H1 (cell line): ENCODE data around the gene EDN1. TPM values are rescaled to one million over a fixed set of nuclear protein-coding genes. Genes with fewer than 3 reads are reported as not detected.
A peak's percentile ranks its signal among the peaks of the same experiment; 100 is the strongest.

ENCODE experiments used
- CTCF ChIA-PET: fragments of 300-600 bp; sonication (Branson Sonifier 250); formaldehyde crosslinking; loops from one replicate; lab custom pipeline; 2021; ENCODE audit not compliant: partially characterized antibody; lab: Charles Lee
- POLR2A ChIA-PET: fragments of 300-600 bp; sonication (Branson Sonifier 250); formaldehyde crosslinking; loops from one replicate; lab custom pipeline; 2021; ENCODE audit warnings: inconsistent platforms; ENCODE audit not compliant: partially characterized antibody; lab: Charles Lee
- DNase-seq, 2 experiments: peaks; one replicate each; pipeline versions ENCODE4 v3.0.0 to v3.0.0-alpha.2; 2010 to 2022; ENCODE audit warnings: low spot score in 2 of 2, low read depth in 1 of 2, mixed read lengths in 1 of 2
- FAIRE-seq: peaks from 2 replicates; lab custom pipeline; 2011; peaks lifted over from hg19 to GRCh38; lab: Jason Lieb, UNC
- H2AFZ ChIP-seq: 2 replicates; pipeline ENCODE4 v1.8.1; 2012; ENCODE audit warnings: low read length, inconsistent platforms
- H2AK5ac ChIP-seq: 2 replicates; pipeline ENCODE4 v1.6.1; 2013; ENCODE audit warnings: low read depth, low read length
- H2BK120ac ChIP-seq: replicated peaks from 2 replicates; pipeline ENCODE3; 2013; ENCODE audit warnings: low read depth, low read length, inconsistent platforms
- H2BK12ac ChIP-seq: 2 replicates; pipeline ENCODE4 v1.6.1; 2013; ENCODE audit warnings: low read depth, low read length
- H2BK15ac ChIP-seq: 2 replicates; pipeline ENCODE4 v1.6.1; 2013; ENCODE audit warnings: low read length
- H2BK20ac ChIP-seq: 2 replicates; pipeline ENCODE4 v1.6.1; 2013; ENCODE audit warnings: low read length
- H2BK5ac ChIP-seq: 2 replicates; pipeline ENCODE4 v1.6.1; 2013; ENCODE audit warnings: low read depth, low read length
- H3K14ac ChIP-seq: 2 replicates; pipeline ENCODE4 v1.6.1; 2013; ENCODE audit warnings: inconsistent platforms; ENCODE audit not compliant: insufficient read length
- H3K18ac ChIP-seq: 2 replicates; pipeline ENCODE4 v1.6.1; 2013; ENCODE audit warnings: low read length; ENCODE audit errors: extremely low read depth
- H3K23ac ChIP-seq: 2 replicates; pipeline ENCODE4 v1.6.1; 2013; ENCODE audit warnings: inconsistent platforms; ENCODE audit not compliant: insufficient read length
- H3K23me2 ChIP-seq: 2 replicates; pipeline ENCODE4 v1.6.1; 2013; ENCODE audit warnings: low read depth, low read length
- H3K27ac ChIP-seq: 2 replicates; pipeline ENCODE4 v1.6.1; 2011; ENCODE audit warnings: low read depth, low read length, inconsistent platforms
- H3K27me3 ChIP-seq, 4 experiments: replicated peaks in 1 of 4; 1 replicate in 1 of 4; 2 replicates in 3 of 4; pipeline versions ENCODE4 v1.6.1 to v1.8.1; 2011 to 2013; ENCODE audit warnings: low read length in 3 of 4, mild to moderate bottlenecking in 3 of 4, inconsistent platforms in 2 of 4, mixed read lengths in 2 of 4, moderate library complexity in 1 of 4; ENCODE audit not compliant: control insufficient read depth in 3 of 4, insufficient read depth in 3 of 4; ENCODE audit errors: extremely low read depth in 1 of 4
- H3K36me3 ChIP-seq, 4 experiments: 2 replicates each; pipeline versions ENCODE4 v1.6.1 to v1.8.1; 2011 to 2013; ENCODE audit warnings: mild to moderate bottlenecking in 4 of 4, low read length in 3 of 4, moderate library complexity in 2 of 4, control low read depth in 1 of 4, inconsistent platforms in 1 of 4; ENCODE audit not compliant: insufficient read depth in 4 of 4, control insufficient read depth in 2 of 4
- H3K4ac ChIP-seq: replicated peaks from 2 replicates; pipeline ENCODE3; 2013; ENCODE audit warnings: low read length, low read depth, mixed read lengths, inconsistent platforms; ENCODE audit not compliant: insufficient read length
- H3K4me1 ChIP-seq, 4 experiments: replicated peaks in 1 of 4; 1 replicate in 1 of 4; 2 replicates in 3 of 4; pipeline versions ENCODE4 v1.6.1 to v1.8.1; 2011 to 2013; ENCODE audit warnings: low read length in 3 of 4, inconsistent platforms in 2 of 4, mixed read lengths in 1 of 4; ENCODE audit not compliant: insufficient read depth in 4 of 4, control insufficient read depth in 3 of 4
- H3K4me2 ChIP-seq, 2 experiments: 2 replicates each; pipeline versions ENCODE4 v1.6.1 to v1.8.1; 2011 to 2013; ENCODE audit warnings: low read depth in 2 of 2, low read length in 2 of 2, control low read depth in 1 of 2, inconsistent platforms in 1 of 2, mild to moderate bottlenecking in 1 of 2; ENCODE audit not compliant: insufficient read depth in 1 of 2
- H3K4me3 ChIP-seq, 4 experiments: fragments of 200-600, 300-600 bp in 1 of 4; sonication (generic), shearing (Covaris generic), sonication (Bioruptor Twin) in 1 of 4; 2 replicates each; pipeline versions ENCODE4 v1.5.1 to v1.8.1; 2011 to 2016; ENCODE audit warnings: low read length in 4 of 4, low read depth in 3 of 4, control low read depth in 2 of 4, inconsistent platforms in 2 of 4, mild to moderate bottlenecking in 2 of 4, mixed read lengths in 1 of 4, moderate library complexity in 1 of 4; ENCODE audit not compliant: insufficient read depth in 2 of 4; ENCODE audit errors: extremely low read depth in 1 of 4
- H3K56ac ChIP-seq: replicated peaks from 2 replicates; pipeline ENCODE3; 2013; ENCODE audit warnings: low read depth, mild to moderate bottlenecking, mixed read lengths, low read length, inconsistent platforms; ENCODE audit not compliant: insufficient read length
- H3K79me1 ChIP-seq: 2 replicates; pipeline ENCODE4 v1.6.1; 2013; ENCODE audit warnings: low read depth, low read length, control low read depth
- H3K79me2 ChIP-seq, 2 experiments: 2 replicates each; pipeline versions ENCODE4 v1.6.1 to v1.8.1; 2012 to 2013; ENCODE audit warnings: low read length in 2 of 2, mild to moderate bottlenecking in 2 of 2, inconsistent platforms in 1 of 2; ENCODE audit not compliant: insufficient read depth in 2 of 2, control insufficient read depth in 1 of 2
- H3K9ac ChIP-seq, 4 experiments: replicated peaks in 1 of 4; 1 replicate in 1 of 4; 2 replicates in 3 of 4; pipeline versions ENCODE4 v1.6.1 to v1.8.1; 2011 to 2013; ENCODE audit warnings: low read depth in 3 of 4, low read length in 3 of 4, control low read depth in 2 of 4, mild to moderate bottlenecking in 2 of 4, moderate library complexity in 2 of 4, inconsistent platforms in 1 of 4; ENCODE audit errors: extremely low read depth in 1 of 4
- H3K9me3 ChIP-seq, 2 experiments: 2 replicates each; pipeline versions ENCODE4 v1.6.1 to v1.8.1; 2012 to 2013; ENCODE audit warnings: mild to moderate bottlenecking in 2 of 2, moderate library complexity in 2 of 2, control low read depth in 1 of 2, inconsistent platforms in 1 of 2, low read depth in 1 of 2, low read length in 1 of 2, mixed read lengths in 1 of 2; ENCODE audit not compliant: insufficient read depth in 2 of 2
- H4K20me1 ChIP-seq, 2 experiments: replicated peaks in 1 of 2; 2 replicates each; pipeline versions ENCODE3 to v1.8.1; 2011 to 2013; ENCODE audit warnings: inconsistent platforms in 2 of 2, low read length in 2 of 2, mild to moderate bottlenecking in 1 of 2; ENCODE audit not compliant: insufficient read depth in 2 of 2, control insufficient read depth in 1 of 2
- H4K5ac ChIP-seq: 2 replicates; pipeline ENCODE4 v1.6.1; 2013; ENCODE audit warnings: low read length, low read depth, mixed read lengths, inconsistent platforms; ENCODE audit not compliant: insufficient read length
- H4K8ac ChIP-seq: 2 replicates; pipeline ENCODE4 v1.8.0; 2013; ENCODE audit warnings: mild to moderate bottlenecking, moderate library complexity, low read length, inconsistent platforms; ENCODE audit not compliant: insufficient read depth; ENCODE audit errors: extremely low read depth
- H4K91ac ChIP-seq: replicated peaks from 2 replicates; pipeline ENCODE3; 2013; ENCODE audit warnings: low read length, mixed read lengths, inconsistent platforms; ENCODE audit not compliant: insufficient read length
- ATF2 ChIP-seq: IDR thresholded peaks from 2 replicates; pipeline ENCODE4 v1.6.1; 2012; ENCODE audit warnings: low read length, inconsistent platforms
- BRCA1 ChIP-seq: IDR thresholded peaks from 2 replicates; pipeline ENCODE4 v1.6.1; 2012; ENCODE audit warnings: low read depth, low read length, improper control_type of control experiment
- EGR1 ChIP-seq: IDR thresholded peaks from 2 replicates; pipeline ENCODE4 v1.6.1; 2011; ENCODE audit warnings: low read depth, low read length, borderline replicate concordance
- EP300 ChIP-seq, 2 experiments: IDR thresholded peaks; 1 replicate in 1 of 2; 2 replicates in 1 of 2; pipeline ENCODE4 v1.6.1; 2011 to 2012; ENCODE audit warnings: low read depth in 2 of 2, low read length in 2 of 2, mild to moderate bottlenecking in 2 of 2, borderline replicate concordance in 1 of 2, inconsistent platforms in 1 of 2, moderate library complexity in 1 of 2
- JUN ChIP-seq: IDR thresholded peaks from 2 replicates; pipeline ENCODE4 v1.6.1; 2011; ENCODE audit warnings: low read depth, mild to moderate bottlenecking, improper control_type of control experiment, low read length
- MAFK ChIP-seq: IDR thresholded peaks from 2 replicates; pipeline ENCODE4 v1.6.1; 2012; ENCODE audit warnings: low read depth, mild to moderate bottlenecking, improper control_type of control experiment, low read length
- SIRT6 ChIP-seq: IDR thresholded peaks from one replicate; pipeline ENCODE4 v1.7.1; 2012; ENCODE audit warnings: low read length, inconsistent platforms
- SRF ChIP-seq: IDR thresholded peaks from 2 replicates; pipeline ENCODE4 v1.6.1; 2011; ENCODE audit warnings: mild to moderate bottlenecking, low read depth, low read length, moderate library complexity
- WGBS, 2 experiments: shearing (Covaris generic) in 1 of 2; methylation state at CpG; one replicate each; pipeline versions ENCODE4 v1.1.6 to v1.1.7; 2013 to 2015; ENCODE audit warnings: low lambda C conversion rate in 2 of 2, mixed read lengths in 2 of 2, inconsistent platforms in 1 of 2, low coverage in 1 of 2, missing lambda C conversion rate in 1 of 2; ENCODE audit not compliant: insufficient replicate concordance in 2 of 2, insufficient coverage in 1 of 2, insufficient read length in 1 of 2; ENCODE audit errors: extremely low coverage in 1 of 2, missing lambda C conversion rate in 1 of 2; 5-methylcytosine and 5-hydroxymethylcytosine counted together
- polyA plus RNA-seq, 7 experiments: library from polyadenylated mRNA; depleted of rRNA in 3 of 7; stranded (reverse) in 5 of 7; unstranded in 2 of 7; fragments of >200 nt in 5 of 7; fragments of 200-250 nt in 2 of 7; gene quantifications; 1 replicate in 5 of 7; 2 replicates in 1 of 7; 4 replicates in 1 of 7; pipeline versions ENCODE4 v1.2.1 to v1.2.3, GENCODE V29; 2011 to 2013; ENCODE audit warnings: missing spikeins in 2 of 7, mixed read lengths in 2 of 7
- total RNA-seq: library from RNA; stranded (reverse); fragmentation: NEBNext Ultra II Directional; extraction: Animal tissue kit (Norgen Biotek cat#: 25700); gene quantifications from 2 replicates; pipeline ENCODE4 v1.2.1, GENCODE V29; 2021

Gene EDN1
- total and polyA plus RNA-seq, 2 of the 8 experiments (the other 6 are each of a cell fraction or from before 2014, with no cell fraction given): 0.23 to 1.1 TPM

GRCh38 chr6:12336121-12336971, 46.2 kb downstream of the EDN1 start:
- no peak overlapping the region for H3K27ac ChIP-seq
- no peaks in the 10 kb centered on the region for H3K27me3 ChIP-seq
- peak overlapping the region; percentile 89; the same call in 1 of the 2 replicates for H2BK20ac ChIP-seq
- H3K4ac ChIP-seq: no peak overlapping the region
- H2BK120ac ChIP-seq: no peak overlapping the region
- H3K79me2 ChIP-seq: no peaks in the 10 kb centered on the region
- peak overlapping the region; percentile 14 for H4K91ac ChIP-seq
- H4K8ac ChIP-seq: no peak overlapping the region
- H3K36me3 ChIP-seq: no peaks in the 10 kb centered on the region
- TF ChIP-seq BRCA1 (no peak), JUN (no peak), EP300 (IDR thresholded peaks at IDR 0.05; ENCODE audit: borderline replicate concordance in 1 of 2, low read depth in 2 of 2, low read length in 2 of 2) (no peak), SRF (no peak), MAFK (no peak), ATF2 (no peak), EGR1 (no peak), SIRT6 (no peak)
- TF ChIP-seq, all 59 proteins: peak for 0
- Histone ChIP-seq H3K79me1 (no peaks in the 10 kb centered on the region), H2AK5ac (no peak overlapping the region), H2BK12ac (no peak overlapping the region), H3K9ac (no peak overlapping the region), H3K9me3 (0 out of 4 replicates have a peak, but pooled peaks cover 0 to 2% of the 10 kb centered on the region in 2 experiments), H3K4me3 (no peak overlapping the region), H4K20me1 (no peaks in the 10 kb centered on the region), H3K23me2 (no peaks in the 10 kb centered on the region; the same call in 1 of the 2 replicates), H3K18ac (no peak overlapping the region), H2BK15ac (no peak overlapping the region), H3K14ac (no peak overlapping the region), H3K4me1 (peaks cover 0 to 14% (median 1%) of the 10 kb centered on the region in 4 experiments; a peak in 4 of 7 replicates), H4K5ac (peak overlapping the region; percentile 3), H2BK5ac (peak overlapping the region; percentile 62; the same call in 1 of the 2 replicates), H3K4me2 (no peak overlapping the region; a peak in 1 of 4 replicates), H2AFZ (0 out of 2 replicates have a peak overlapping the region, but pooled peaks have one; percentile 49), H3K23ac (no peak overlapping the region), H3K56ac (no peak overlapping the region)
- FAIRE-seq: no peak
- no peak for DNase-seq
- 81% methylated on average over 5 of the region's 5 CpGs; no CpG with 5 or more reads in 1 of the 2 experiments for WGBS, 2 experiments
- ChIA-PET POLR2A (no interaction called here), CTCF (interaction anchor here (1.5 to 1.8 kb wide), 2 partner anchors 9 to 10 kb away, joined by 4 to 5 read pairs; no protein-coding TSS in a partner anchor)
